HG03135 (cell line): Measurements from ENCODE around the gene ITSN1.

Experiments
- ATAC-seq: cut with Tn5 transposase; IDR thresholded peaks from one replicate; pipeline ENCODE4 v1.9.1; 2021; ENCODE audit warnings: mild to moderate bottlenecking, moderate library complexity; ENCODE audit not compliant: unreplicated experiment

ITSN1 gene

GRCh38 chr21:33945652-33946270 lies 303.5 kb downstream of the ITSN1 start:
- no peak for ATAC-seq

DNA sequence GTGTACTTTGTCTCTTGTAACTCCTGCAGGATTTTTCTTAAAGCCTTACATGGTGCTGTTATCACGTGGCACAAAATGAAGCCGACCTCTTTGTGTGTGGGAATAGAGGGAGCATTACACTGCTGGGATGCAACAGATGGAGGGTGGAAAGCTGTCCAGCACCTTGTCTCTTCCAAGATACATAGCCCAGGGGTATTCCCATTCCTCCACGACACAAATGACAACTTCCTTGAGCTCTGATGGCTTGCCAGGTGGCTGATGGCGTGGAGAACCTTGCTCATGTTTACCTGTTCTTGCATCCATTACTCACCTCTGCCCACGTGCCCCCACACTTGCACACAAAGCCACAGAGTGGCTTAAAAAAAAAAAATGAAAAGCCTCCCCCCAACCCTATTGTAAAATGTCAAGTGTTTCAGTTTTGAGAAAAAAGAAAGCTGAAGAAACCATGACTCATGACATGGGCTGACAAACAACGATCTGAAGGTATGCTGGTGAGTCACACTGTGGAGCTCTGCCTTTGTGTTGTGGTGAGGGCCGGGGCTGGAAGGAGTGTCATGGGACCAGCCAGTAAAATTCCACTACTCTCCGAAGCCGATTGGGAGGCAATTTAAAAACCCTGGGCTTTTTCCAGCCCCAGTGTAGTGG lies 305.3 kb downstream of the ITSN1 start:
- ATAC-seq, result peak; percentile 42

DNA sequence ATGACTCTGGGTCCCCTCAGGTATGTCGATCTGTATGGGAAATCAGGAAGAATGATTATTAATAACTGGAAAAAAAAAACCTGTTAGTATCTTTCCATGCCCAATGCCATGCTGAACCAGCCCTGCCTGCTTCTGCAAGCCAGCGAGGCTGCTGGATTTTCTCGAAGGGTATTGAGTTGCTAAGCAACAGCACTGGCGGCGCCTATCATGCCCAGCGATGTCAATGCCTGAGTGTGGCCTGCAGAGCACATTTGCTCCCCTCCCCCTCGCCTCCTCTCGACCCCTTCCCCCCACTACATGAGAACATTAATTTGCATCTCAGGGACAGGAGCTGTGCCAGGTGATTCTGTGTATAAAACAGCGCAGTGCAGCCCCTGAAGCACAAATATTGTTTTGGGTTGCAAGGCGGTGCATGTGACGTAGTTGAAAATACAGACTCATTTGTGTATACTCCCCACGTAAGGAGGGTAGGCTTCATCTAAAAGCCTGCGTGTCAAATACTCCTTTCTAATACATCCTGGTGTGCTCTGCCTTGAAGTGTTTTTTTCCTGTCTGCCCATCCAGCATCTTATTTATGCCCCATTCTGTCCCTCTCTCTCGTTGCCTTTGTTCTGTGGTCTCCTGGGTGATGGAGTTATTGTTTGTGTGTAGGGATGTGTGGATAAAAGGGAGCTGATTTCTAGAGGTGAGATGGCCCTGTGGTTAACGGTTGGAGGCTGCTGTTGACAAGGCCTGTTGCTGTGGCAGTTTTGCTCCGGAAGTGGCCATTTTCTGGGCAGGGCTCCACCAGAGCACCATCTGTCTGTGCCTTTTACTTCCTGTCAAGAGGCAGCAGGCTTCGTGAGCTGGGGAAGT lies 306.0 kb downstream of the ITSN1 start:
- ATAC-seq, result peak; percentile 55

DNA sequence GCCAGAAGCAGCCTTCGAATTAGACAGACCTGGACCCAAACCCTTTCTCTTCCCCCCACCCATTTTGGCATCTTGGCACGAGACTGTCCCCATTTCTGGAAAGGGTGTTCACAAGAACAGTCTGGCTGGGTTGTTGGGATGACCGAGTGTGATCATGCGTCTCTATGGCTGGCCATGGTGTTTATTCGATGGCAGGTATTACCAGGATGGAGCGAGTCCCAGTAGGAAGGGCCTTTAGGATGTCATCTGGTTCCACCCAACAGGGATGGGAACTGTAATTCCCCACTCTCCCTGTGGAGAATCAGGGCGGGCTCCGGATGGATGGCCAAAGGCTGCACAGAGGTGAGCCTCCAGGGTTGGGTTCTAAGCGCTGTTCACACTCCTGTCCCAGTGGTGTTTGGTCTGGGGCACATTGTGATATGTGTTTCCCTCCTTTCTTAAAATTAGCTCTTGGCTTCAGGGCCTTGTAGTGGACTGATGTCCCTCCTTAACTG lies 306.7 kb downstream of the ITSN1 start:
- ATAC-seq, result no peak
